Activated naive CD4-positive, alpha-beta T cell treated with anti-CD3 and anti-CD28 coated beads, Interleukin-2, amount 10 ng/mL, durations not matched to agents 7 days and 5 days (primary cell): ENCODE data around the gene MOGAT1.

Source experiments
- CTCF ChIA-PET: fragments of 350-600 bp; sonication (Branson Sonifier 250); formaldehyde crosslinking; loops from one replicate; lab custom pipeline; 2021; ENCODE audit warnings: antibody characterized with exemption; lab: Charles Lee
- DNase-seq: peaks from one replicate; pipeline ENCODE4 v3.0.0-alpha.2; 2020
- H3K27ac Mint-ChIP-seq: one replicate; pipeline ENCODE4 v1.8.0; 2021; ENCODE audit warnings: mild to moderate bottlenecking, moderate library complexity, mixed read lengths
- H3K27me3 Mint-ChIP-seq: one replicate; pipeline ENCODE4 v1.8.0; 2021; ENCODE audit warnings: mild to moderate bottlenecking, mixed read lengths
- H3K36me3 Mint-ChIP-seq: one replicate; pipeline ENCODE4 v1.8.0; 2021; ENCODE audit warnings: mixed read lengths
- H3K4me1 Mint-ChIP-seq: one replicate; pipeline ENCODE4 v1.8.0; 2021; ENCODE audit warnings: mixed read lengths
- H3K4me3 Mint-ChIP-seq: one replicate; pipeline ENCODE4 v1.8.0; 2021; ENCODE audit warnings: mild to moderate bottlenecking, moderate library complexity, mixed read lengths
- H3K9me3 Mint-ChIP-seq: one replicate; pipeline ENCODE4 v1.8.0; 2021; ENCODE audit warnings: mixed read lengths

The MOGAT1 gene, protein sequence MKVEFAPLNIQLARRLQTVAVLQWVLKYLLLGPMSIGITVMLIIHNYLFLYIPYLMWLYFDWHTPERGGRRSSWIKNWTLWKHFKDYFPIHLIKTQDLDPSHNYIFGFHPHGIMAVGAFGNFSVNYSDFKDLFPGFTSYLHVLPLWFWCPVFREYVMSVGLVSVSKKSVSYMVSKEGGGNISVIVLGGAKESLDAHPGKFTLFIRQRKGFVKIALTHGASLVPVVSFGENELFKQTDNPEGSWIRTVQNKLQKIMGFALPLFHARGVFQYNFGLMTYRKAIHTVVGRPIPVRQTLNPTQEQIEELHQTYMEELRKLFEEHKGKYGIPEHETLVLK

DNA sequence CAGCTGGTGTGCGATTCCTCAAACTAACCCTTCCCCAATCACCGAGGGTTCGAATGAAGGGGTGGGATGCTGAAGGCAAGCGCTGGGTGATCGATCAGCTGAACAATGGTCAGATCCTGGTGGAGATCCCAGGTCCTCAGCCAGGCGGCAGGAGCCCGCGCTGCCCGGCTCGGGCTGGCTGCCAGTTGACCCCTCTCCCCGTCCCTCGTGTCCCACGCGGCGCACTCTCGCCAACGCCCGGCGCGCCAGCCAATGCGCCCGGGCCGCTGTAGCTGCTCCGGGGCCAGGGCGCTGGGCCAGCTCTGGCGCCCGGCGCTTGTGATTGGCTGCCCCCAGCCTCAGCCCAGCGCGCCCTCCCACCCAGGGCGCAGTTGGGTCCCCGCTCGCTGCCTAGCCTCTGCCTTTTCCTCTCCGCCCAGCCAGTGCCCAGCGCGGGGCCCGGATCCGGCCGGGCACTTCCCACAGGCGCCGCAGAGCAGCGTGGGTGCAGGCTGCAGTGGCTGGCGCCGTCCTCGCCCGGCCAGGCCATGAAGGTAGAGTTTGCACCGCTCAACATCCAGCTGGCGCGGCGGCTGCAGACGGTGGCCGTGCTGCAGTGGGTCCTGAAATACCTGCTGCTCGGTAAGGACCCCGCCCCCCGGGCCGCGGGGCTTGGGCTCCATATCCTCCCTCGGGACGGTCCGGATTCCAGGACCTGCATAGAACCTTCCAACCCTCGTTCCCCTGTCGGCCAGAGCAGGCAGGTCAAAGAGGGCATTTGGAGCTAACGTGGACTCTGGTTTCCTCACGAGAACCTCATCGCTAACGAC, at the start of gene MOGAT1:
TSS of gene MOGAT1 (plus strand) at position 400 of the 809 bp plus-strand sequence. CDS start at position 528, 128 bp downstream.
- no peak for DNase-seq
- no peak within 1 kb of the TSS for H3K4me3 Mint-ChIP-seq
- H3K27ac Mint-ChIP-seq = no peak within 1 kb of the TSS

DNA sequence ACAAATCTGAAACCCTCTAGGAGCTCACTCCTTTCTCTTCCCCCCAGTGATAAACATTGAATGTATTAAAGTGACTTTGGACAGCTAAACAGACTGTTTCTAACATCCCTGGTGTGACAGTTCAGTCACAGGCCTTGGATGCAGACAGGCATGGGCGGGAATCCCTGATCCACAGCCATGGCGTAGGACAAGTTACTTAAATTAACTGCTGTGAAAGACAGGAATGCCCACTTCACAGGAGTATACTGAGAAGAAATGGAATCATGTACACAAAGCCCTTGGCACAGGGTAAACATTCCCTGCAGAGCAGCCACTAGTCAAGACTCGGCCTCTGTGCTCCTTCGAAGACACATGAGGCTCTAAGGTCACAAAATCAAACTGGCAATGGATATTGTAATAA, 49.6 kb upstream of the MOGAT1 start:
- DNase-seq = no peak
- Mint-ChIP-seq H3K9me3 (no peaks in the 10 kb centered on the region), H3K36me3 (peaks cover 25% of the 10 kb centered on the region), H3K27ac (no peak overlapping the region), H3K4me1 (no peaks in the 10 kb centered on the region), H3K4me3 (no peak overlapping the region), H3K27me3 (no peaks in the 10 kb centered on the region)
- CTCF ChIA-PET = no interaction called here

More for the DNA sequence above, at the start of gene MOGAT1:
- peaks cover 11% of the 10 kb centered on the region for H3K4me1 Mint-ChIP-seq
- CTCF ChIA-PET = interaction anchor here (0.7 to 0.8 kb wide), 2 partner anchors 19 to 57 kb away, joined by 3 to 4 read pairs; no protein-coding TSS in a partner anchor
- no peaks in the 10 kb centered on the region for H3K36me3 Mint-ChIP-seq
- peaks cover 67% of the 10 kb centered on the region for H3K27me3 Mint-ChIP-seq
- no peaks in the 10 kb centered on the region for H3K9me3 Mint-ChIP-seq

DNA sequence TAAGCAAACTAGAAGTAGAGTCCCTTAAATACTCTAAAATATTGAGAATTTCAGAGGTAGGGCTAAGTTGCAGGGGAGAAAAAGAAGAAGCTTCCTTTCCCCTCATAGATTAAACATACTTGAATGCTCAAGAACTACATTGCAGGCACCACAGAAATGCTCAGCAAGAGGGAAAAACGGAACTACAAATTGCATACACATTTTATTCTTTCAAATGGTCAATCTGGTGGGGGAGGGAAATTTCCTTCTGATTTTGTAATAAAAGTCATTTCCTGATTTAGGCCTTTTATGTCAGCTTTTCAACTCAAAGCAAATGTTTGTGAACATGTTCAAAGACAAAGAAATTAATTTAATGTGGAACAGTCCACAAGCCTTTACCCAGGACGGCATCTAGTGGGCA, 48.5 kb upstream of the MOGAT1 start:
- Mint-ChIP-seq H3K27me3 (no peaks in the 10 kb centered on the region), H3K4me1 (no peaks in the 10 kb centered on the region), H3K9me3 (no peaks in the 10 kb centered on the region), H3K4me3 (no peak overlapping the region), H3K27ac (no peak overlapping the region), H3K36me3 (peaks cover 32% of the 10 kb centered on the region)
- CTCF ChIA-PET = no interaction called here
- DNase-seq = no peak

DNA sequence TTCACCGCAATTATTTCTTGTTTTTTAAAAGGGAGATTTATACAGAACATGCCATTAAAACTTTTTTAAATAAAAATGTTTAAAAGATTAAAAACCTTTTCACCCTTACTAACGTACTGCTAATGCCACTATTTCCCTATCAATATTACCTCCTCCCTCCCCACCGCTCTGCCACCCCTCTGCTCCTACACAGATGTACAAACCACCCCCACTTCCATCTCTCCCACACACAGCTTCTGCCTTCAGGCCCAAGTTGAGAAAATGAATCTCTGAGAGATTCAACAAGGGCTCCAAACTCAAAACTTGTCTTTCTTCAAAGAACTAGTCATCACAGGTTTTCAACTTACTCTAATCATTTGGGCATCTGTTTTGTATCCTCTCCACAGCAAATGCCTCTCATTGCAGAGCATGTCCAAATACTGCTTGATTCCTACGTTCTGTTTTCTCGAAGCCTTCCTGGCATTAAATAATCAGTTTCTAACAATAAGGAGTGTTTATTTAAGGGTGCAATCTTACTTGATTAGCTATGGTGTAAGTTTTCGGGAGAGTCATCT, 47.6 kb upstream of the MOGAT1 start:
- Mint-ChIP-seq H3K4me1 (no peaks in the 10 kb centered on the region), H3K27me3 (no peaks in the 10 kb centered on the region), H3K36me3 (peaks cover 32% of the 10 kb centered on the region), H3K9me3 (no peaks in the 10 kb centered on the region), H3K4me3 (no peak overlapping the region), H3K27ac (no peak overlapping the region)
- CTCF ChIA-PET = no interaction called here
- no peak for DNase-seq

DNA sequence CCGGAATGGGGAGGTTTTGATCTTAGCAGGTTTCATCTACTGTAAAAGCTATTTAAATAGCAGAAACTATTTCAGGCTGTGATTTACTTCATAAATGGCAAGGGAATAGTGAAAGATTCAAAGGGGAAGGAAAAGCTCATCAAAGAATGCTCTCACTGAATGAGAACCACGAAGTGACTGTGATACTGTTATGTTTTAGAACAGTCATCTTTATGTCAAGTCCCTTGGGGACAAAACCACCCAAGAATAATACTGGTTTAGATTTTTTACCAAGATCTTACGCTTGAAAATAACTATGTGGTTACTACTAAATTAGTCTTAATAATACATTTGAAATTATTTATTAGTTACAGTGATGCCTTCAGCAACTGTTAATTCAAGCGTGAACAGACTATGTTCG, 43.7 kb upstream of the MOGAT1 start:
- Mint-ChIP-seq H3K4me1 (no peaks in the 10 kb centered on the region), H3K9me3 (no peaks in the 10 kb centered on the region), H3K27ac (no peak overlapping the region), H3K27me3 (no peaks in the 10 kb centered on the region), H3K36me3 (peaks cover 40% of the 10 kb centered on the region), H3K4me3 (no peak overlapping the region)
- CTCF ChIA-PET = no interaction called here
- no peak for DNase-seq

DNA sequence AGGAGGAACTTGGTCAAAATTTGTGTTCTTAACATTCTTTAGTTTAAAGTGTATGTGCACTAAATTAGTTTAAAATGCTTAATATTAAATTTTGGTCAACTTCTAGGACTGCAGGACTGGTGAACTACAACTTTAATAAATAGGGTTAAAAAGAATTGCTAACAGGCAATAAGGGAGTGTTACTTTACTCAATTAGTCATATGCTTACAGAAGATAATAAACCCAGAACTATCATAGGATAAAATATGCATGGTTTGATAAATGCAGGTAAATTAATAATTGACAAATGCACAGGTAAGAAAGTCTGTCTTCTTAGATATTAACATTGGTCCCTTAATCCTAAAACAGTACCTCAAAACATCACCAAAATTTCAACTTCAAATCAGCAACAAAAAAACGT, 36.2 kb upstream of the MOGAT1 start:
- Mint-ChIP-seq H3K27me3 (no peaks in the 10 kb centered on the region), H3K27ac (no peak overlapping the region)
- CTCF ChIA-PET = no interaction called here

DNA sequence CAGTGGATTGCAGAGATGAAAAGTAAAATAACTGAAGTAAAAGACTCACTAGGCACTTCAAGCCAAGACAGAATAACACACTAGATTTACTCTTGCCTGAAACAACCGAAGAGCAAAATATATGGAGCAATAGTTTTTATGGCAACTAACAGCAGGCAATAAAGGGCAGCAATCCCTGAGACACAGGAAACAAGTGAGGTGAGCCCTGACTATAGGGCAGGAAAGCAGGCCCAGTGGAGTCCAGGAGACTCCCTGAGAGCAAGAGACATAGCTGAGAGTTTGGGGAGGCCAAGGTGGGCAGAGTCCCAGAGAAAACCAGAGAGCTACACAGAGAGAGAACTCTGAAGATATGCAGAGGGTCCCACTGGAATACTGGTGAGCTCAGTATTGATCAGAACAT, 34.4 kb upstream of the MOGAT1 start:
- Mint-ChIP-seq H3K4me3 (no peak overlapping the region), H3K27ac (no peak overlapping the region), H3K4me1 (no peaks in the 10 kb centered on the region), H3K9me3 (no peaks in the 10 kb centered on the region), H3K36me3 (peaks cover 40% of the 10 kb centered on the region), H3K27me3 (no peaks in the 10 kb centered on the region)
- CTCF ChIA-PET = no interaction called here
- DNase-seq = no peak

More for the DNA sequence above, 36.2 kb upstream of the MOGAT1 start:
- Mint-ChIP-seq H3K9me3 (no peaks in the 10 kb centered on the region), H3K4me1 (no peaks in the 10 kb centered on the region), H3K36me3 (peaks cover 40% of the 10 kb centered on the region), H3K4me3 (no peak overlapping the region)
- no peak for DNase-seq

DNA sequence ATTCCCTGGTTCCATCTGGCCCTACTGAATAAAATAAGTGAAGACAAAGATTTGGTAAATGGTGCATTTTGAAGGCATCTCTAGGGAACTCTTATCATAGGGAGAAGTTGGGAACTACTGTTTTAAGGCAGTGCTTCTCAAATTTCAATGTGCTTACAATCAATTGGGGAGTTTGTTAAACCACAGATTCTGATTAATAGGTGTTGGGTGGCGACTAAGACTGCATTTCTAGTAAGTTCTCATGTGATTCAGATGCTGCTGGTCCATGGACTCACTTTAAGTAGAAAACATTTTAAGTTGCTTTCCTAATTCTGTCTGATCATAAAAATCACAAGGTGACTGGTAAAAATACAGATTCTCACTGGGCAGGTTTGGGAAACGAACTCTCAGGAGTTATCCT, 30.1 kb upstream of the MOGAT1 start:
- DNase-seq = no peak
- Mint-ChIP-seq H3K9me3 (no peaks in the 10 kb centered on the region), H3K4me1 (no peaks in the 10 kb centered on the region), H3K27me3 (no peaks in the 10 kb centered on the region), H3K4me3 (no peak overlapping the region), H3K27ac (peak overlapping the region; percentile 63), H3K36me3 (peaks cover 50% of the 10 kb centered on the region)
- CTCF ChIA-PET = interaction anchor here (1.1 to 1.5 kb wide), 4 partner anchors 11 to 79 kb away, joined by 3 read pairs; no protein-coding TSS in a partner anchor

DNA sequence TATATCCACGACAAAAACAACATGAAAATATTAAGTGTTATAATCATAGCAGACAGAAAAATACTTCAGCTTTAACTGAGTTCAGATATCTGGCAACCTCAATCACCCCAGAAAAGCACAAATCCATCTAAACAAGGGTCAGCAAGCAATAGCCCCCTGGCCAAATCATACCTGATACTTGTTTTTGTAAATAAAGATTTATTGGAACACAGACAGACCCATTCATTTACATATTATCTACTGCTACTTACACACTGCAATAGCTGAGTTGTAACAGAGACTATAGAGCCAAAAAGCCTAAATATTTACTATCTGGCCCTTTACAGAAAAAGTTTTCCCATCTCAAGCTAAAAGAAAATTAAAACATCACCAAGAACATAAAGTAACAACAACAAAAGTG, 28.3 kb upstream of the MOGAT1 start:
- Mint-ChIP-seq H3K9me3 (no peaks in the 10 kb centered on the region), H3K27ac (no peak overlapping the region), H3K4me3 (no peak overlapping the region), H3K4me1 (no peaks in the 10 kb centered on the region), H3K27me3 (no peaks in the 10 kb centered on the region), H3K36me3 (peaks cover 43% of the 10 kb centered on the region)
- no peak for DNase-seq
- CTCF ChIA-PET = no interaction called here

DNA sequence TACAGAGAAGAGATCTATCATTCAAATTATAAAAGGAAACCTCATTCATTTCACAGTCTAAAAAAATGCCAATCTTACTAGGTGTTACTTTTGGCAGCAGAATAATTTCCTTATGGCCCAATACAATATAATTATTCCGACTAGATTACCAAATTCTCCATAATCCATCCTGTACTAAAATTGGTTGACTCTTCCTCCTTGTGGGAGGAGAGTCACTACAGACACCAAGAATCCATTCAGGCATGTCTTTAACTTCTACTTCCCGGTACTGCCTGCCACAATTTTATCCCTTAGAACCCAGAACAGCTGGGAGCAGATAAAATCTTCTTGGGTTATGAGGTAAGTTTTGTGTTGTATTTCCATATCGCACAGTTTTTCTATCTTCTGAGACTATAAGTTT, 25.4 kb upstream of the MOGAT1 start:
- no peak overlapping the region for H3K27ac Mint-ChIP-seq
- CTCF ChIA-PET = no interaction called here

DNA sequence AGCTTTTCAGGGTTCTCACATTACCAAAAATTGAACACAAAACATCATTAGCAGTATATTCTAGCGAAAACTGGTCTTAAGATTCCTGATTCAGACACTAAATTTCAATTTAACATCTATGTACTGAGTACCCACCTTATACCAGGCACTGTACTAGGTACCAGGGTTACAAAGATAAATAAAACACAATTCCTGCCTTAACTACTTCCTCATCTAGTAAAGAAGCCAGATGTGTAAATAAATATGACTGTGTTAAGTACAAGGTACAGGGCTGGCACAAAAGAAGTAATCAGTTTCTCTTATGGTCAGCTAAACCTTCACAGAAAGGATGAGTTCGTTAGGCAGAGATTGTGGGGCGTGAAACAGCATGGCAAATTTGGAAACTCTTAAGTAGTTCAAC, 21.7 kb upstream of the MOGAT1 start:
- Mint-ChIP-seq H3K9me3 (no peaks in the 10 kb centered on the region), H3K4me3 (no peak overlapping the region), H3K36me3 (peaks cover 25% of the 10 kb centered on the region), H3K27me3 (no peaks in the 10 kb centered on the region), H3K4me1 (peaks cover 27% of the 10 kb centered on the region), H3K27ac (no peak overlapping the region)
- DNase-seq = no peak
- CTCF ChIA-PET = no interaction called here

More for the DNA sequence above, 25.4 kb upstream of the MOGAT1 start:
- H3K36me3 Mint-ChIP-seq = peaks cover 39% of the 10 kb centered on the region
- DNase-seq = no peak
- H3K4me1 Mint-ChIP-seq = no peaks in the 10 kb centered on the region
- no peak overlapping the region for H3K4me3 Mint-ChIP-seq
- no peaks in the 10 kb centered on the region for H3K27me3 Mint-ChIP-seq
- no peaks in the 10 kb centered on the region for H3K9me3 Mint-ChIP-seq

DNA sequence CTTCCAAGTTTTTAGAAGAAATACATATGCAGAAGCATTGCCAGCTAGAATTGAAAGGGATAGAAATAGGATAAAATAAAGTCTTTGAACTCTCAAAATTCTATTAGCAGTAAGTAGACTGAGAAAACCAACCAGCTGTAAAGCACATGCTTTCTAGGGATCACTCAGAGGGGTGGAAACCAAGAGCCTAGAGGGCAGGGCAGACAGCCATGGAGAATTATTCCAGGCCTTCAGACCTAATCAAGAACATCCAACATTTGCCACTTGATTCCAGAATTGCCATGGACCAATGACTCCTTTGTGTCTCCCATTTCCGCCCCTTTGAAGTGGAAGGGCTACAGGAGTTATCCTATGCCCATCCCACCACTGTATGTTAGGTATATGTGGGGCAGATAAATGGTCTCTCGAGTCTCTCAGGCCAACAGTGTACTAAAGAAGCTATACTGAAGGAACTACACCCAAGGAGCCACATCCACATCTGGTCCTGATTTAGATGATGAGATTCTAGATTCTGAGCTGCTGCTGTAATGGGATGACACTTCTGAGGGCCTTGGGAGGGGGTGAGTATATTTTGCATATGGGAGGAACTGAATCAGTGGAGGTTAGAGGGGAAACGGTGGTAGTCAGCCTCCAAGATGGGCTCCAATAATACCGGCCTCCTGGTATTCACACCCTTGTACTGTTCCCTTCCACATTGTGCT, 19.6 kb upstream of the MOGAT1 start:
- Mint-ChIP-seq H3K4me3 (no peak overlapping the region), H3K27me3 (no peaks in the 10 kb centered on the region), H3K9me3 (no peaks in the 10 kb centered on the region), H3K27ac (no peak overlapping the region), H3K4me1 (peaks cover 41% of the 10 kb centered on the region), H3K36me3 (peaks cover 18% of the 10 kb centered on the region)
- CTCF ChIA-PET = interaction anchor here (0.8 to 1.3 kb wide), 2 partner anchors 10 to 32 kb away, joined by 3 read pairs; no protein-coding TSS in a partner anchor
- no peak for DNase-seq

DNA sequence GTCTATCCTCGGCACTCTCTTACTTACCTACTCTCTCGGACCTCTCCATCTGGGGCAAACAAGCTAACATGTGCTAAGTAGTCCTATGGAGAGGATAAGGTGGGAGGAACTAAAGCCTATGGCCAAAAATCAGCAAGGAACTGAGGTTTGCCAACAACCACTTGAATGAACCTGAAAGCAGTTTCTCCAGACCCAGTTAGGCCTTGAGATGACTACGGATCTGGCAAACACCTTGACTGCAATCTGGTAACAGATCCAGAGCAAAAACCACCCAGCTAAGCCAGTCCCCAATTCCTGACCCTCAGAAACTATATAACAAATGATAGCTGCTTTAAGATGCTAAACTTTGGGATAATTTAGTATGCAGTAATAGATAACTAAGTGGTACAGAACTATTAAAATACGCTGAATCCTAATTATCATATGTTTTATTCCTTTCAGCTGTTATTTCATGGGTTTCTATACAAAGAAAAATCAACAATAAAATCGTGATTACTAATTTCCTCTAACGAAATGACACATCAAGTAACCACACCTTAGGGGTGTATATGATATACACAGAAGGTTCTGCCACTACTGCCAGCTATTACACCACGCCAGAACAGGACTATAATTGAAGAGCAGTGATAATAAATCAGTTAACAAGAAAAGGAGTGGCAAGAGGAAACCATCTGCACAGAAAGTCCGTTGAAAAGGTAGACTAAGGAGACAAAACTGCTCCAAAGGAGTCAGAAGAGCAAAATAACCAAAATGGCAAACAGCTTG, 18.8 kb upstream of the MOGAT1 start:
- Mint-ChIP-seq H3K4me1 (peaks cover 44% of the 10 kb centered on the region), H3K9me3 (no peaks in the 10 kb centered on the region), H3K36me3 (peaks cover 16% of the 10 kb centered on the region), H3K4me3 (peak overlapping the region; percentile 11), H3K27me3 (no peaks in the 10 kb centered on the region), H3K27ac (peak overlapping the region; percentile 50)
- no peak for DNase-seq
- CTCF ChIA-PET = interaction anchor here (0.8 to 1.3 kb wide), 3 partner anchors 11 to 335 kb away, joined by 3 to 4 read pairs (median 3); no protein-coding TSS in a partner anchor
